Stomach (tissue), 9 donors: ENCODE measurements around the gene FGGY. TPM values are rescaled to one million over a fixed set of nuclear protein-coding genes. Genes with fewer than 3 reads are reported as not detected.

ENCODE experiments used
- DNase-seq, 2 donors: peaks; one replicate each; pipeline versions ENCODE4 v3.0.0 to v3.0.0-alpha.2; 2013 to 2019
- H3K27ac ChIP-seq, 5 donors: fragments of 200-600 bp in 4 of 5; sonication (generic) in 4 of 5; one replicate each; pipeline ENCODE4 v1.5.1; 2013 to 2019; ENCODE audit warnings: mild to moderate bottlenecking in 1 of 5, moderate library complexity in 1 of 5
- H3K27me3 ChIP-seq, 3 donors: fragments of 200-600 bp; sonication (generic); one replicate each; pipeline ENCODE4 v1.5.1; 2017 to 2019; ENCODE audit warnings: mixed run types in 1 of 3
- H3K36me3 ChIP-seq, 4 donors: fragments of 200-600 bp; sonication (generic); 1 replicate in 3 of 4; 2 replicates in 1 of 4; pipeline ENCODE4 v1.5.1; 2016 to 2019
- H3K4me1 ChIP-seq, 4 donors: fragments of 200-600 bp; sonication (generic); one replicate each; pipeline ENCODE4 v1.5.1; 2016 to 2019
- H3K4me3 ChIP-seq, 4 donors: fragments of 200-600 bp; sonication (generic) in 3 of 4; one replicate each; pipeline ENCODE4 v1.5.1; 2016 to 2019; ENCODE audit warnings: mild to moderate bottlenecking in 1 of 4
- H3K9me3 ChIP-seq, 4 donors: fragments of 200-600 bp; sonication (generic); one replicate each; pipeline ENCODE4 v1.5.1; 2016 to 2019
- EP300 ChIP-seq: sonication (generic); formaldehyde crosslinking; IDR thresholded peaks from one replicate; pipeline ENCODE4 v1.6.1; 2017; ENCODE audit warnings: antibody characterized with exemption
- POLR2A ChIP-seq, 4 donors: fragments of 450-650 bp; IDR thresholded peaks; one replicate each; pipeline ENCODE4 v1.6.1; 2016; ENCODE audit warnings: antibody characterized with exemption in 4 of 4, control low read depth in 2 of 4, mild to moderate bottlenecking in 1 of 4, moderate library complexity in 1 of 4
- POLR2AphosphoS5 ChIP-seq, 3 donors: sonication (generic); formaldehyde crosslinking; IDR thresholded peaks; one replicate each; pipeline ENCODE4 v1.6.1; 2016; ENCODE audit warnings: antibody characterized with exemption in 3 of 3
- WGBS, 5 donors: extraction: QIAGEN DNeasy Blood & Tissue Kit in 3 of 5; methylation state at CpG; one replicate each; pipeline versions ENCODE4 v1.1.5 to v1.1.7; 2013 to 2018; 5-methylcytosine and 5-hydroxymethylcytosine counted together
- intact Hi-C: fragments of 100-400 bp; cut with DNase I; formaldehyde crosslinking; loops from one replicate; pipeline ENCODE4 v1.15.1; 2023; ENCODE audit warnings: low total_unique reads
- polyA plus RNA-seq, 3 donors: library from polyadenylated mRNA; stranded (reverse); fragments of 200-250 nt; gene quantifications; one replicate each; pipeline ENCODE4 v1.2.3, GENCODE V29; 2013
- total RNA-seq, 5 donors: library from RNA; depleted of rRNA; stranded (reverse); fragments of >200 nt; gene quantifications; one replicate each; pipeline versions ENCODE4 v1.1.0 to v1.2.3, GENCODE V29; 2014 to 2016
- TF ChIP-seq, protein P1 (sequence below), 7 experiments: fragments of 450-650 bp in 4 of 7; fragments of 200-600 bp in 3 of 7; sonication (generic) in 3 of 7; IDR thresholded peaks; one replicate each; pipeline ENCODE4 v1.5.1; 2016 to 2019; ENCODE audit warnings: antibody characterized with exemption in 7 of 7, control low read depth in 2 of 7, mild to moderate bottlenecking in 1 of 7
- donor health status: healthy with polysubstance abuse.
- donor health status: Bipolar disorder and iron deficiency.
- donor health status: healthy.

FGGY gene
- total and polyA plus RNA-seq, 8 donors: 6.2 to 40.6 (median 10.8) TPM

GRCh38 chr1:59266180-59266926 is 30.5 kb upstream of the FGGY start:
- Histone ChIP-seq H3K9me3 (no peaks in the 10 kb centered on the region), H3K27me3 (no peaks in the 10 kb centered on the region), H3K27ac (no peak overlapping the region), H3K4me1 (no peaks in the 10 kb centered on the region), H3K4me3 (no peak overlapping the region), H3K36me3 (no peaks in the 10 kb centered on the region)
- intact Hi-C loops: no loop called here
- 74 to 86% (median 83%) methylated on average over 4 of the region's 4 CpGs for WGBS, 5 donors
- DNase-seq: peak in 1 of 2 donors; percentile 45
- no peak for TF ChIP-seq EP300
- TF ChIP-seq, protein P1, sequence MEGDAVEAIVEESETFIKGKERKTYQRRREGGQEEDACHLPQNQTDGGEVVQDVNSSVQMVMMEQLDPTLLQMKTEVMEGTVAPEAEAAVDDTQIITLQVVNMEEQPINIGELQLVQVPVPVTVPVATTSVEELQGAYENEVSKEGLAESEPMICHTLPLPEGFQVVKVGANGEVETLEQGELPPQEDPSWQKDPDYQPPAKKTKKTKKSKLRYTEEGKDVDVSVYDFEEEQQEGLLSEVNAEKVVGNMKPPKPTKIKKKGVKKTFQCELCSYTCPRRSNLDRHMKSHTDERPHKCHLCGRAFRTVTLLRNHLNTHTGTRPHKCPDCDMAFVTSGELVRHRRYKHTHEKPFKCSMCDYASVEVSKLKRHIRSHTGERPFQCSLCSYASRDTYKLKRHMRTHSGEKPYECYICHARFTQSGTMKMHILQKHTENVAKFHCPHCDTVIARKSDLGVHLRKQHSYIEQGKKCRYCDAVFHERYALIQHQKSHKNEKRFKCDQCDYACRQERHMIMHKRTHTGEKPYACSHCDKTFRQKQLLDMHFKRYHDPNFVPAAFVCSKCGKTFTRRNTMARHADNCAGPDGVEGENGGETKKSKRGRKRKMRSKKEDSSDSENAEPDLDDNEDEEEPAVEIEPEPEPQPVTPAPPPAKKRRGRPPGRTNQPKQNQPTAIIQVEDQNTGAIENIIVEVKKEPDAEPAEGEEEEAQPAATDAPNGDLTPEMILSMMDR (IDR thresholded peaks at IDR 0.05): no peak
- no peak for TF ChIP-seq POLR2A (IDR thresholded peaks at IDR 0.05)
- TF ChIP-seq POLR2AphosphoS5 (IDR thresholded peaks at IDR 0.05): no peak

DNA sequence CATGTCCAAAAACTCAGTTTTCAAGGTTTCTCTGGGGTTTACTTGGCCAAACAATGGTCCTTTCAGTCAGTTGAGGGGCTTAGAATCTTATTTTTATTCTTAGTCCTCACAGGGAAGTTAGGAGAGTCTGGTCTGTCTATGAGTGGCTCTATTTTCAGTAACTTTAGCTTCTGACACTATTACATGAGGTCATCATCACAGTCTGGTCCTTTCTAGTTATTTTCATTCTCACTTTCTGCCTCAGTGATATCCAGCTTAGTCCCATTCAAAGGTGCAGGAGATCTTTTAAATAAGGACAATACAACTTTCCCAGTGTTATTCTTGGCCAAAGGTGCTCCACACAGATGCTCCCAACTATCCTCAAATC is 30.0 kb upstream of the FGGY start:
- intact Hi-C loops: no loop called here
- no peak overlapping the region for H3K4me3 ChIP-seq
- H3K27me3 ChIP-seq: no peaks in the 10 kb centered on the region
- H3K4me1 ChIP-seq: peaks cover 0 to under 1% (median 0%) of the 10 kb centered on the region in 4 donors
- DNase-seq: no peak
- H3K27ac ChIP-seq: no peak overlapping the region
- H3K36me3 ChIP-seq: no peaks in the 10 kb centered on the region
- TF ChIP-seq POLR2AphosphoS5 (IDR thresholded peaks at IDR 0.05): no peak
- TF ChIP-seq POLR2A (IDR thresholded peaks at IDR 0.05): no peak
- TF ChIP-seq, protein P1 (IDR thresholded peaks at IDR 0.05): no peak
- TF ChIP-seq EP300: no peak
- no peaks in the 10 kb centered on the region for H3K9me3 ChIP-seq

DNA sequence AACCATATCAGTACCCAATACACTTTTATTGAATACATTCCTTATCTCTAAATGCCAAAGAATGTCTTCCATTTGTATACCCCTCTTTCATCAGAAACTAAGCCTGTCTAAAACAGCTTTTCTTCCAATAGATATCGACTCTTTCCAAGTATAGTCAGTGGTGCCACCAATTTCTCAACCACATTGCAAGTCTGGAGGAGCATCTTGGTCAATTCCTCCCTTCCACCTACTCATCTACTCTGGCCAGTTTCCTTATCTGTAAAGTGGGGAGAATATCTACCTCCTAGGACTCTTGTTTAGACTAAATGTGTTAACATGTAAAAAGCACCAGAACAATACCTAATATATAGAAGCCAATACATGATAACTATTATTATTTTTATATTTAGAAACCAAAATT is 28.5 kb upstream of the FGGY start:
- TF ChIP-seq, protein P1 (IDR thresholded peaks at IDR 0.05): no peak
- no peak for TF ChIP-seq POLR2AphosphoS5 (IDR thresholded peaks at IDR 0.05)
- H3K4me3 ChIP-seq: no peak overlapping the region
- no peaks in the 10 kb centered on the region for H3K27me3 ChIP-seq
- no peaks in the 10 kb centered on the region for H3K9me3 ChIP-seq
- DNase-seq: no peak
- WGBS, 5 donors: 95 to 100% (median 98%) methylated on average over 1 of the region's 1 CpG
- H3K36me3 ChIP-seq: no peaks in the 10 kb centered on the region
- H3K27ac ChIP-seq: no peak overlapping the region
- H3K4me1 ChIP-seq: peaks cover 0 to 8% (median 0%) of the 10 kb centered on the region in 4 donors
- intact Hi-C loops: no loop called here

DNA sequence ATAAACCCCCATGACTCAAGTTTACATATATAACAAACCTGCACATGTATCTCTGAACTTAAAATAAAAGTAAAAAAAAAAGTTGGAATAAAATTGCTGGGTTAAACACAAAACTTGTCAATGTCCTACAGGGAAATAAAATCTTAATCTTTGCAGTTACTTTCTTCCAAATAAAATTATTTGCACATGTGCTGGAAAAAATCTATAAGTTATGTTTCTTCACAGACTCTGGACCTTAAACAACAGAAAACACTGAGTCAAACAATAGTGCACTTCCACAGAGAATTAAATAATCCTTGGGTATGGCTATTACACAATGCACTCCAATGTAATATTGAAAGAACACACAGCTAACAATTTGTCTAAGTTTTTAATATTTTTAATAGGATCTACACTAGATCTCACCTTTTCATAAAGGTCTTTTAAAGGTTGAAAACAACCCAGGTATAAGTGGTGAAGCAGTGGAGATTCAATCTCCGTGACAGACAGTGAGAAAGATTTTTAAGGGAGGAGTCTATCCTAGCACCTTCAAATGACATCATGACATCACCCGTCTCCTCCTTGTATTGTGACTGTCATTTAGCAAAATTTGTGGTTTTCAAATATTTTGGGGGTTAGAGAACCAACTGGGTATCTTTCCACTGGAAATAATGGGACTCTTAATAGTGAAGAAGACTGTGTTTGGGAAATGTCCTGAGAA is 25.2 kb upstream of the FGGY start:
- Histone ChIP-seq H3K9me3 (no peaks in the 10 kb centered on the region), H3K4me3 (no peak overlapping the region), H3K4me1 (peaks cover 0 to 8% (median 0%) of the 10 kb centered on the region in 4 donors), H3K27me3 (no peaks in the 10 kb centered on the region), H3K27ac (no peak overlapping the region), H3K36me3 (no peaks in the 10 kb centered on the region)
- 86 to 92% (median 89%) methylated on average over 2 of the region's 2 CpGs for WGBS, 5 donors
- TF ChIP-seq EP300 (no peak), POLR2AphosphoS5 (IDR thresholded peaks at IDR 0.05) (no peak), POLR2A (IDR thresholded peaks at IDR 0.05) (no peak)
- TF ChIP-seq, protein P1 (IDR thresholded peaks at IDR 0.05): no peak
- intact Hi-C loops: no loop called here
- no peak for DNase-seq
